ENCODE results near the gene SPATS2L. TPM values are rescaled to one million over a fixed set of nuclear protein-coding genes. Genes with fewer than 3 reads are reported as not detected.

SPATS2L gene
- total RNA-seq, 1 donor from 2014 or later: 97.8 TPM

DNA sequence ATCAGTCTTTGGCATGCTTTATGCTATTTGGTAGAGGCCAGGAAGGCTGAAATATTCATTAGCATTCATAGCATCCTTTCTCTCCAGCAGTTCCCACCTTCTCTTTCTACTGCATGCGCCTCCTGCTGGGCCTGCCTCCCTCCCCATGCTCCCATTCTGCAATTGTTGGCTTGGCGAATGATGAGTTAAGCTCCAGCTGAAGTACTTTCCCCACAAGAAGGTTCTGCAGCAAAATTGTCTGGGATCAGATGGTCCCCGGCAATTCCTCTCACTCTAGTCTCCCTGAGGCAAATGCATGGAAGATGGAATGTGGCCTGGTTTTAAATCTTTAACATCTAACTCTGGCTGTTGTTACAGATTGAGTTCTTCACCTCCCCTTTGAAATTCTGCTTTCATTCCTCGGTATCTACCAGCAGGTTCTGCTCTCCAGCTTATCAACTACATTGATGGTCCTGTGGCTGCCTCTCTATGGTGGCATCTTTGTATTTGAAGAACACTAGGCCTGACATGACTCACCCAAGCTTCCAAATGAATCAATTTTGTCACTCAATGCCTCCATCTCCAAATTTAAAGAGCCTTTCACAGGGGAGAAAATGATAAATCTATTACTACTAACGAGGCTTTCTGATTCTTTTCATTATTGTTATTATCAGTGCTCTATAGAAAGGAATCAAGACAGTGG, 147.5 kb downstream of the SPATS2L start:
- Mint-ChIP-seq H3K4me1 (ENCODE audit: unreplicated experiment) (peaks cover 5% of the 10 kb centered on the region), H3K36me3 (peaks cover 18% of the 10 kb centered on the region), H3K9me3 (no peaks in the 10 kb centered on the region), H3K27ac (no peak overlapping the region), H3K27me3 (no peaks in the 10 kb centered on the region), H3K4me3 (no peak overlapping the region)
- no peak for DNase-seq (ENCODE audit: extremely low spot score, unreplicated experiment)
- TF ChIP-seq, protein P1, sequence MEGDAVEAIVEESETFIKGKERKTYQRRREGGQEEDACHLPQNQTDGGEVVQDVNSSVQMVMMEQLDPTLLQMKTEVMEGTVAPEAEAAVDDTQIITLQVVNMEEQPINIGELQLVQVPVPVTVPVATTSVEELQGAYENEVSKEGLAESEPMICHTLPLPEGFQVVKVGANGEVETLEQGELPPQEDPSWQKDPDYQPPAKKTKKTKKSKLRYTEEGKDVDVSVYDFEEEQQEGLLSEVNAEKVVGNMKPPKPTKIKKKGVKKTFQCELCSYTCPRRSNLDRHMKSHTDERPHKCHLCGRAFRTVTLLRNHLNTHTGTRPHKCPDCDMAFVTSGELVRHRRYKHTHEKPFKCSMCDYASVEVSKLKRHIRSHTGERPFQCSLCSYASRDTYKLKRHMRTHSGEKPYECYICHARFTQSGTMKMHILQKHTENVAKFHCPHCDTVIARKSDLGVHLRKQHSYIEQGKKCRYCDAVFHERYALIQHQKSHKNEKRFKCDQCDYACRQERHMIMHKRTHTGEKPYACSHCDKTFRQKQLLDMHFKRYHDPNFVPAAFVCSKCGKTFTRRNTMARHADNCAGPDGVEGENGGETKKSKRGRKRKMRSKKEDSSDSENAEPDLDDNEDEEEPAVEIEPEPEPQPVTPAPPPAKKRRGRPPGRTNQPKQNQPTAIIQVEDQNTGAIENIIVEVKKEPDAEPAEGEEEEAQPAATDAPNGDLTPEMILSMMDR (conservative IDR thresholded peaks at IDR 0.05): no peak

- DNase-seq (ENCODE audit: extremely low spot score, unreplicated experiment): no peak
- Mint-ChIP-seq H3K4me1 (ENCODE audit: unreplicated experiment) (peaks cover 5% of the 10 kb centered on the region), H3K27ac (no peak overlapping the region), H3K27me3 (no peaks in the 10 kb centered on the region), H3K36me3 (peaks cover 21% of the 10 kb centered on the region), H3K4me3 (no peak overlapping the region), H3K9me3 (no peaks in the 10 kb centered on the region)
- TF ChIP-seq, protein P1 (conservative IDR thresholded peaks at IDR 0.05): no peak
These were observed 148.7 kb downstream of the SPATS2L start for GRCh38 chr2:200454927-200455801.

DNA sequence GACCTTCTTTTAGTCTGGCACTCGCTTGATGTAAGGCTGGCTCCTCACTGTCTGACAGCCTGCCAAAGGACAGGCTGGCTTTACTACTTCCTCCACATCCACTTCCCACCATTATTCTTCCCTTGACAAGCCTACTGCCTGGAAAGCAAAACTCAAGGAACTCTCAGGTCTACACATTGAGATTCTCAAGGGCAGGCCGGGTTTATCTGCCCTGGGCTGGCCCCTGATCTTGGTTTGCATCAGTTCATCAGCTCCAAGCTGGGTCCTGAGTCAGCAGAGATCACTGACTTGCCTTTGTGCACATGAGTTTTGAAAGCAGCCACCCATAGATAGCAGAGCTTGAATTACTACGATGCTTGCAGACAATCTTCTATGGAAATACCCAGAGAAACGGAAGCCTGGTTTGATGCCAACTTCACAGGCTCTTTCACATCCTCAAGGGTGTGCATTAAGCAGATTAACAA, 149.5 kb downstream of the SPATS2L start:
- H3K4me1 Mint-ChIP-seq (ENCODE audit: unreplicated experiment): peaks cover 5% of the 10 kb centered on the region
- DNase-seq (ENCODE audit: extremely low spot score, unreplicated experiment): no peak
- H3K27me3 Mint-ChIP-seq: no peaks in the 10 kb centered on the region
- H3K36me3 Mint-ChIP-seq: peaks cover 15% of the 10 kb centered on the region
- H3K4me3 Mint-ChIP-seq: no peak overlapping the region
- TF ChIP-seq, protein P1 (conservative IDR thresholded peaks at IDR 0.05): no peak
- H3K9me3 Mint-ChIP-seq: no peaks in the 10 kb centered on the region
- H3K27ac Mint-ChIP-seq: no peak overlapping the region

DNA sequence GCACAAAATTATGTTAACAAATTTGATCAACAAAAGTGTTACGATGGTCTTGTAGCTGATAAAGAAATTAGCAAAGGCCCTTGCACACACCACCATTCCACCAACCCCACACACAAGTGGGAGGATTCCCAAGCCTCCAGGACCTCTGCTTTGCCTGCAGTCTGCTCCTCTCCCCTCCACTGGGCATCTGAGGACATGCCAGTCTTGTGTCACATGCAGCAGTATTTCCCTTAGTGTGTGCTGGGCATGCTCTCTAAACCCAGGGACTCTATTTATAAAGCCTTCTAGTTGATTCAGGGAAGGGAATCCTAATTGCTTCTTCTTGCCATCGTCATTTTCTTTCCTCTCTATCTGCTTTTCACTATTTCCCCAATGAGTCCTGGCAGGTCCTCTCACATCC, 150.1 kb downstream of the SPATS2L start:
- DNase-seq (ENCODE audit: extremely low spot score, unreplicated experiment): no peak
- H3K27ac Mint-ChIP-seq: no peak overlapping the region
- no peaks in the 10 kb centered on the region for H3K27me3 Mint-ChIP-seq
- peaks cover 5% of the 10 kb centered on the region for H3K4me1 Mint-ChIP-seq (ENCODE audit: unreplicated experiment)
- no peaks in the 10 kb centered on the region for H3K9me3 Mint-ChIP-seq
- no peak overlapping the region for H3K4me3 Mint-ChIP-seq
- TF ChIP-seq, protein P1 (conservative IDR thresholded peaks at IDR 0.05): no peak
- peaks cover 19% of the 10 kb centered on the region for H3K36me3 Mint-ChIP-seq

DNA sequence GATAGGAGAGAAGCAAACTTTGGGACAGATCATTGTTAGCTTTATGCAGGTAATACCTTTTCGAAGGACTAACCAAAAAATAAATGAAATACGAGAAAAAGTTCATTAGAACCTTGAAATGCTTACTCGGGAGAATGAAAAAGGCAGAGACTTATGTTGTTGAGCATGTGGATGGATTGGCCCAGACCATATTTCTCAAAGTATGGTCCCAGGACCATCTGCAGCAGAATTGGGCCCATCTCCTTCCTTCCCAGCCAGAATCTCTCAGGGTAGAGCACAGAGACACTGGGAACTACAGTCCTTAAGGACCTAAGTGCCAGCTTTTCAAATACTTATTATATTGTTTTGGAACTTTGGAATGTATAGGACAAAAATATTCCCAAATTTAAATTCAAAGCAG, 152.6 kb downstream of the SPATS2L start:
- Mint-ChIP-seq H3K27me3 (no peaks in the 10 kb centered on the region), H3K4me3 (no peak overlapping the region), H3K27ac (no peak overlapping the region), H3K36me3 (peaks cover 28% of the 10 kb centered on the region), H3K9me3 (no peaks in the 10 kb centered on the region), H3K4me1 (ENCODE audit: unreplicated experiment) (peaks cover 5% of the 10 kb centered on the region)
- DNase-seq (ENCODE audit: extremely low spot score, unreplicated experiment): no peak
- TF ChIP-seq, protein P1 (conservative IDR thresholded peaks at IDR 0.05): no peak
